Peyer's patch (tissue), 4 donors: ENCODE measurements around the gene VIM.

Experiments
- POLR2A ChIP-seq, 2 donors: fragments of 450-650 bp; IDR thresholded peaks; one replicate each; pipeline ENCODE4 v1.5.1; 2017; ENCODE audit warnings: antibody characterized with exemption in 2 of 2, mild to moderate bottlenecking in 2 of 2, moderate library complexity in 2 of 2
- TF ChIP-seq, protein P1 (sequence below), 6 experiments: fragments of 450-650 bp in 4 of 6; fragments of 200-600 bp in 2 of 6; sonication (generic) in 1 of 6; IDR thresholded peaks; one replicate each; pipeline ENCODE4 v1.5.1; 2017 to 2019; ENCODE audit warnings: antibody characterized with exemption in 6 of 6, mild to moderate bottlenecking in 3 of 6, moderate library complexity in 1 of 6

DNA sequence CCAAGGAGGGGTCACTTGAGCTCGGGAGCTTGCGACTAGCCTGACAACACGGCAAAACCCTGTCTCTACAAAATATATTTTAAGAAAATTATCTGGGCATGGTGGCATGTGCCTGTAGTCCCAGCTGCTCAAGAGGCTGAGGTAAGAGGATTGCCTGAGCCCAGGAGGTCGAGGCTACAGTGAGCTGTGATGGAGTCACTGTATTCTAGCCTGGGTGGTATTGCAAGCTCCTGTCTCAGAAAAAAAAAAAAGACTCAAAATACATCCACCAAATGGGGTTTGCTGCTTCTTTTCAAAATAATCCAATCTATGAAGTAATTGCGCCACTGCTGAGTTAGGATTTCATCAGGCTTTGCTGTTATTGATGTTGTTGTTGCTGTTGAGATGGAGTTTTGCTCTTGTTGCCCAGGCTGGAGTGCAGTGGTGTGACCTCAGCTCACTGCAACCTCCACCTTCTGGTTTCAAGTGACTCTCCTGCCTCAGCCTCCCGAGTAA, 11.1 kb upstream of the VIM start:
- TF ChIP-seq, protein P1, sequence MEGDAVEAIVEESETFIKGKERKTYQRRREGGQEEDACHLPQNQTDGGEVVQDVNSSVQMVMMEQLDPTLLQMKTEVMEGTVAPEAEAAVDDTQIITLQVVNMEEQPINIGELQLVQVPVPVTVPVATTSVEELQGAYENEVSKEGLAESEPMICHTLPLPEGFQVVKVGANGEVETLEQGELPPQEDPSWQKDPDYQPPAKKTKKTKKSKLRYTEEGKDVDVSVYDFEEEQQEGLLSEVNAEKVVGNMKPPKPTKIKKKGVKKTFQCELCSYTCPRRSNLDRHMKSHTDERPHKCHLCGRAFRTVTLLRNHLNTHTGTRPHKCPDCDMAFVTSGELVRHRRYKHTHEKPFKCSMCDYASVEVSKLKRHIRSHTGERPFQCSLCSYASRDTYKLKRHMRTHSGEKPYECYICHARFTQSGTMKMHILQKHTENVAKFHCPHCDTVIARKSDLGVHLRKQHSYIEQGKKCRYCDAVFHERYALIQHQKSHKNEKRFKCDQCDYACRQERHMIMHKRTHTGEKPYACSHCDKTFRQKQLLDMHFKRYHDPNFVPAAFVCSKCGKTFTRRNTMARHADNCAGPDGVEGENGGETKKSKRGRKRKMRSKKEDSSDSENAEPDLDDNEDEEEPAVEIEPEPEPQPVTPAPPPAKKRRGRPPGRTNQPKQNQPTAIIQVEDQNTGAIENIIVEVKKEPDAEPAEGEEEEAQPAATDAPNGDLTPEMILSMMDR (IDR thresholded peaks at IDR 0.05): no peak
- no peak for TF ChIP-seq POLR2A (IDR thresholded peaks at IDR 0.05)
